Psoas muscle (tissue), 8 donors: ENCODE results near the gene OTOG. TPM values are rescaled to one million over a fixed set of nuclear protein-coding genes. Genes with fewer than 3 reads are reported as not detected.

ENCODE experiments used
- ATAC-seq, 4 donors: fragments of 200-7000 bp; cut with Tn5 transposase; one replicate each; pipeline ENCODE4 v1.9.1; 2020; ENCODE audit warnings: moderate library complexity in 3 of 4, mild to moderate bottlenecking in 2 of 4
- DNase-seq, 2 donors: peaks; one replicate each; pipeline ENCODE4 v3.0.0-alpha.2; 2020
- H3K27ac ChIP-seq: fragments of 200-600 bp; one replicate; pipeline ENCODE4 v1.8.0; 2022
- H3K27me3 ChIP-seq, 3 donors: fragments of 200-600 bp in 1 of 3; one replicate each; pipeline versions ENCODE4 v1.6.1 to v1.8.0; 2013 to 2022; ENCODE audit warnings: low read length in 2 of 3, mild to moderate bottlenecking in 2 of 3, moderate library complexity in 1 of 3; ENCODE audit not compliant: insufficient read depth in 3 of 3
- H3K36me3 ChIP-seq, 2 donors: fragments of 200-600 bp in 1 of 2; one replicate each; pipeline versions ENCODE4 v1.6.1 to v1.8.0; 2013 to 2022; ENCODE audit warnings: low read depth in 1 of 2, mild to moderate bottlenecking in 1 of 2, moderate library complexity in 1 of 2; ENCODE audit not compliant: insufficient read depth in 1 of 2
- H3K4me1 ChIP-seq: fragments of 200-600 bp; one replicate; pipeline ENCODE4 v1.8.0; 2022
- H3K4me3 ChIP-seq: fragments of 200-600 bp; one replicate; pipeline ENCODE4 v1.8.0; 2022; ENCODE audit warnings: mild to moderate bottlenecking
- H3K9me3 ChIP-seq: fragments of 200-600 bp; one replicate; pipeline ENCODE4 v1.8.0; 2022
- WGBS, 3 donors: extraction: QIAGEN DNeasy Blood & Tissue Kit; methylation state at CpG; one replicate each; pipeline versions ENCODE4 v1.1.6 to v1.1.7; 2013; 5-methylcytosine and 5-hydroxymethylcytosine counted together
- intact Hi-C, 2 donors: fragments of 100-400 bp; cut with DNase I; formaldehyde crosslinking; loops; one replicate each; pipeline versions ENCODE4 v1.11.0 to v1.14.2; 2022
- polyA plus RNA-seq, 3 donors: library from polyadenylated mRNA; stranded (reverse); fragments of 200-250 nt; gene quantifications; one replicate each; pipeline ENCODE4 v1.2.3, GENCODE V29; 2013
- total RNA-seq, 4 donors: library from RNA; stranded (reverse); fragmentation: NEBNext Ultra II Directional in 2 of 4; extraction: Animal tissue kit (Norgen Biotek cat#: 25700) in 2 of 4; gene quantifications; one replicate each; pipeline versions ENCODE4 v1.2.1 to v1.2.4, GENCODE V29; 2021 to 2023
- TF ChIP-seq, protein P1 (sequence below): fragments of 200-600 bp; IDR thresholded peaks from one replicate; pipeline ENCODE4 v1.8.0; 2022; ENCODE audit warnings: antibody characterized with exemption
- donor health status: healthy with polysubstance abuse.
- donor health status: DM: no; HTN: no; CAD: no; lungs with moderate emphysema.
- donor health status: Bipolar disorder and iron deficiency.
- donor health status: healthy.
- donor health status: DM: yes; HTN: yes; CAD: no.
- donor health status: DM: no; HTN: no; CAD: no.
- donor health status: DM: no; HTN: no; CAD: no.
- donor health status: DM: yes; HTN: yes; CAD: no.

Gene OTOG
- total and polyA plus RNA-seq, 7 donors: not detected

DNA sequence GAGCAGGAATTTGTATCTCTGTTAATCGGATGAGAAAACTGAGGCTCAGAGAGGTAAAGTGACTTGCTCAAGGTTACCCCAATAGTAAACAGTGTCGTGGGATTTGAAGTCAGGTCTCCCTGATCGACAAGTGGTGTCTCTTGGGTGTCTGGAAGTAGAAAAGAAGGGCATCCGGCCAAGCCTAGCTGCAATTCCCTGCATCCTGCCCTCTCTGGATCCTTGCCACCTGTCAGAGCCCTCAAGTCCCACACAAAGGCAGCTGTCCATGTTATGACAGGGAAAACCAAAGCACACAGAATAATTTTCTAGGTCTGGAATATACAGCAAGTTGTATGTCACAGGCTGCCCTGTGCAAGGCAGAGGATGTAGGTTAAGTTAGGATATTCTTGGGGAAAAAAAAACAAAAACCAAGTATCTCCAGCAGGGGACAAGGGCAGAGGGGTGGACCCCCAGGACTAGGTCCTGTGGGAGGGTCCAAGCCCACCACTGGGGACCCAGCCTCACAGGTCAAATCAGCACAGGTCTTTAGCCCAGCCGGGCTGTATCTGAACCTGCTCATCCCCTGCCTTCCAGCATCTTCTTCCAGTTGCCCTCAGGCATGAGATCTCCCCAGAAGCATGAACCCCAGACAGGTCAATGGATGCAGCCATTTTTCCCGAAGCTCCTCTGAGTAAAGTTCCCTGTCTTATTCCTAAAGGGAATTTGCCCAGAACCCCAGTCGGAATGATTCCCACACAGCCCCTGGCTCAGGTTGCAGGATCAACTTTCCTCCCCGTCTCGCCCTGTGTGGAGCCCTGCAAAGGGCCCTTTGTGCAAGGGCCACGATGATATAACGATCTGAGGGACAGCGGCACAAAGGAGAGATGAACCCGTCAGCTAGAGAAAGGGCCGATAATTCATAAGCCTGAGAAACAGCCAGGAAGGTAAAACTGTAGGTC, 17.9 kb upstream of the OTOG start:
- 53 to 56% (median 54%) methylated on average over 14 of the region's 14 CpGs for WGBS, 3 donors
- Histone ChIP-seq H3K36me3 (no peaks in the 10 kb centered on the region), H3K4me1 (peaks cover 3% of the 10 kb centered on the region), H3K4me3 (no peak overlapping the region), H3K27ac (no peak overlapping the region), H3K9me3 (no peaks in the 10 kb centered on the region), H3K27me3 (no peaks in the 10 kb centered on the region)
- TF ChIP-seq, protein P1, sequence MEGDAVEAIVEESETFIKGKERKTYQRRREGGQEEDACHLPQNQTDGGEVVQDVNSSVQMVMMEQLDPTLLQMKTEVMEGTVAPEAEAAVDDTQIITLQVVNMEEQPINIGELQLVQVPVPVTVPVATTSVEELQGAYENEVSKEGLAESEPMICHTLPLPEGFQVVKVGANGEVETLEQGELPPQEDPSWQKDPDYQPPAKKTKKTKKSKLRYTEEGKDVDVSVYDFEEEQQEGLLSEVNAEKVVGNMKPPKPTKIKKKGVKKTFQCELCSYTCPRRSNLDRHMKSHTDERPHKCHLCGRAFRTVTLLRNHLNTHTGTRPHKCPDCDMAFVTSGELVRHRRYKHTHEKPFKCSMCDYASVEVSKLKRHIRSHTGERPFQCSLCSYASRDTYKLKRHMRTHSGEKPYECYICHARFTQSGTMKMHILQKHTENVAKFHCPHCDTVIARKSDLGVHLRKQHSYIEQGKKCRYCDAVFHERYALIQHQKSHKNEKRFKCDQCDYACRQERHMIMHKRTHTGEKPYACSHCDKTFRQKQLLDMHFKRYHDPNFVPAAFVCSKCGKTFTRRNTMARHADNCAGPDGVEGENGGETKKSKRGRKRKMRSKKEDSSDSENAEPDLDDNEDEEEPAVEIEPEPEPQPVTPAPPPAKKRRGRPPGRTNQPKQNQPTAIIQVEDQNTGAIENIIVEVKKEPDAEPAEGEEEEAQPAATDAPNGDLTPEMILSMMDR: no peak
- intact Hi-C loops: no loop called here
- no peak for ATAC-seq
- no peak for DNase-seq

GRCh38 chr11:17529844-17530185, 17.2 kb upstream of the OTOG start:
- ATAC-seq: no peak
- Histone ChIP-seq H3K9me3 (no peaks in the 10 kb centered on the region), H3K36me3 (no peaks in the 10 kb centered on the region), H3K27me3 (no peaks in the 10 kb centered on the region), H3K4me1 (peaks cover 3% of the 10 kb centered on the region), H3K4me3 (no peak overlapping the region), H3K27ac (no peak overlapping the region)
- no peak for DNase-seq
- intact Hi-C loops: no loop called here
- 61 to 71% (median 70%) methylated on average over 10 of the region's 10 CpGs for WGBS, 3 donors
- TF ChIP-seq, protein P1: no peak

DNA sequence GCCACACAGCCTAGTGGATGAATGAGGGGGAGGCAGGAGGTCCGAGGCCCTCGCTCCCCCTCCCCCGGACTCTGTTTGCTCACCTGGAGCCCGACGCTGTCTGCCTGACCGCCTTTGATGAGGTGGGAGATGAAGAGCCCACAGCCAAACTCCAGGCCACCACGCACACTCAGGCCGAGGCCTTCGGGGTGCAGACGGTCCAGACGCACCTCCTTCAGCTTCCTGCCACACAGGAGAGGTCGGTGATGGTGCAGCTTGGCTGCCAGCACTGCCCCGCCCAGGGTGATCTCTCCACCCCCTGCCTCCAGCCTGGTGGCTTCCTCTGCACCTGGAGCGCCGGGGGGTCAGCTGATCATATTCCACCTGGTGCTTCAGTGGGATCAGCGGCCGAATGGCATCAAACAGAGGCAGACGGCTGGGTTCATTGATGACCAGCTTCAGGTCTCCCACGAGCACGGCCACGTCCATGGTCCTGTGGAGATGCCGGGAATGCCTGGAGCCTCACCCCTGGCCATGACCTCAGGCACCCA, 15.9 kb upstream of the OTOG start:
- no peak for ATAC-seq

GRCh38 chr11:17531636-17532113, 15.4 kb upstream of the OTOG start:
- H3K36me3 ChIP-seq: no peaks in the 10 kb centered on the region
- no peak overlapping the region for H3K27ac ChIP-seq
- ATAC-seq: no peak

More for the DNA sequence above, 15.9 kb upstream of the OTOG start:
- TF ChIP-seq, protein P1: no peak
- Histone ChIP-seq H3K4me1 (peaks cover 3% of the 10 kb centered on the region), H3K4me3 (no peak overlapping the region), H3K9me3 (no peaks in the 10 kb centered on the region), H3K27ac (no peak overlapping the region), H3K27me3 (no peaks in the 10 kb centered on the region), H3K36me3 (no peaks in the 10 kb centered on the region)
- no peak for DNase-seq
- intact Hi-C loops: no loop called here
- WGBS, 3 donors: 87 to 92% (median 88%) methylated on average over 20 to 22 of the region's 22 CpGs

More at GRCh38 chr11:17531636-17532113, 15.4 kb upstream of the OTOG start:
- intact Hi-C loops: no loop called here
- H3K4me1 ChIP-seq: peaks cover 3% of the 10 kb centered on the region
- TF ChIP-seq, protein P1: no peak
- H3K4me3 ChIP-seq: no peak overlapping the region
- no peaks in the 10 kb centered on the region for H3K27me3 ChIP-seq
- 61 to 66% (median 64%) methylated on average over 6 of the region's 6 CpGs for WGBS, 3 donors
- H3K9me3 ChIP-seq: no peaks in the 10 kb centered on the region
- DNase-seq: no peak
